ENCODE data around the gene BAIAP3.

GRCh38 chr16:1381612-1382406 lies 48.4 kb downstream of the BAIAP3 start:
- TF ChIP-seq CTCF (IDR thresholded peaks at IDR 0.05) (no peak), POLR2A (IDR thresholded peaks at IDR 0.05) (no peak)

All from right lobe of liver (tissue), 4 donors.